Adrenal gland (tissue), 5 donors: ENCODE data around the gene KCNK3.

Experiments used
- POLR2A ChIP-seq, 2 donors: fragments of 450-650 bp; IDR thresholded peaks; one replicate each; pipeline ENCODE4 v1.6.1; 2017; ENCODE audit warnings: antibody characterized with exemption in 2 of 2, mild to moderate bottlenecking in 2 of 2, moderate library complexity in 1 of 2
- TF ChIP-seq, protein P1 (sequence below), 6 experiments: fragments of 450-650 bp in 4 of 6; fragments of 200-600 bp in 2 of 6; sonication (generic) in 1 of 6; IDR thresholded peaks; 1 replicate in 5 of 6; 2 replicates in 1 of 6; pipeline versions ENCODE4 v1.5.1 to v1.8.0; 2016 to 2021; ENCODE audit warnings: antibody characterized with exemption in 6 of 6, mild to moderate bottlenecking in 2 of 6, moderate library complexity in 1 of 6
- donor health status: DM: no; HTN: no; CAD: no.

DNA sequence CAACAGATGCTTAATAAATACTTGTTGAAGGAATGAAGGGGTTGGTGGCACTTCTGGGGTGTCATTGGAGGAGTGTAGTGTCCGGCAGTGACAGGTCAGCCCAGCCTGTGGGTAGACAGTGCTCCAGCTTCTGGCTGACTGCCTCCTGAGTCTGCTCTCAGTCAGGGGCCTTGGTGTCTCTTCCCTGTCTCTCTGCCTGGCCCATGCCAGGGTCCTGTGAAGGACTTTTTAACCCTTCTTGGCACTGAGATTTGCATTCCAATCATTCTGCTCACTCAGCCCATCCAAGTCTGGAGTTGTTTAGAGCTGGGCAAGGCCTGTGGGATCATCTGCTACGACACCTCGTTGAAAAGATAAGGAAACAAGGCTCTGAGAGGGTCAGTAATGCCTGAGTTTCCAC is 1.4 kb upstream of the KCNK3 start:
- TF ChIP-seq POLR2A (IDR thresholded peaks at IDR 0.05): no peak
- TF ChIP-seq, protein P1, sequence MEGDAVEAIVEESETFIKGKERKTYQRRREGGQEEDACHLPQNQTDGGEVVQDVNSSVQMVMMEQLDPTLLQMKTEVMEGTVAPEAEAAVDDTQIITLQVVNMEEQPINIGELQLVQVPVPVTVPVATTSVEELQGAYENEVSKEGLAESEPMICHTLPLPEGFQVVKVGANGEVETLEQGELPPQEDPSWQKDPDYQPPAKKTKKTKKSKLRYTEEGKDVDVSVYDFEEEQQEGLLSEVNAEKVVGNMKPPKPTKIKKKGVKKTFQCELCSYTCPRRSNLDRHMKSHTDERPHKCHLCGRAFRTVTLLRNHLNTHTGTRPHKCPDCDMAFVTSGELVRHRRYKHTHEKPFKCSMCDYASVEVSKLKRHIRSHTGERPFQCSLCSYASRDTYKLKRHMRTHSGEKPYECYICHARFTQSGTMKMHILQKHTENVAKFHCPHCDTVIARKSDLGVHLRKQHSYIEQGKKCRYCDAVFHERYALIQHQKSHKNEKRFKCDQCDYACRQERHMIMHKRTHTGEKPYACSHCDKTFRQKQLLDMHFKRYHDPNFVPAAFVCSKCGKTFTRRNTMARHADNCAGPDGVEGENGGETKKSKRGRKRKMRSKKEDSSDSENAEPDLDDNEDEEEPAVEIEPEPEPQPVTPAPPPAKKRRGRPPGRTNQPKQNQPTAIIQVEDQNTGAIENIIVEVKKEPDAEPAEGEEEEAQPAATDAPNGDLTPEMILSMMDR (IDR thresholded peaks at IDR 0.05): no peak
